ENCODE results near the gene PDCD11.
A peak's percentile ranks its signal among the peaks of the same experiment; 100 is the strongest.
"Not testable (repeated sequence)": the region's sequence is repeated elsewhere in the genome, so short reads cannot be mapped to it uniquely, and the experiment has no call there.

Gene PDCD11

GRCh38 chr10:103480521-103480920, 84.1 kb downstream of the PDCD11 start:
- DNase-seq: no peak

DNA sequence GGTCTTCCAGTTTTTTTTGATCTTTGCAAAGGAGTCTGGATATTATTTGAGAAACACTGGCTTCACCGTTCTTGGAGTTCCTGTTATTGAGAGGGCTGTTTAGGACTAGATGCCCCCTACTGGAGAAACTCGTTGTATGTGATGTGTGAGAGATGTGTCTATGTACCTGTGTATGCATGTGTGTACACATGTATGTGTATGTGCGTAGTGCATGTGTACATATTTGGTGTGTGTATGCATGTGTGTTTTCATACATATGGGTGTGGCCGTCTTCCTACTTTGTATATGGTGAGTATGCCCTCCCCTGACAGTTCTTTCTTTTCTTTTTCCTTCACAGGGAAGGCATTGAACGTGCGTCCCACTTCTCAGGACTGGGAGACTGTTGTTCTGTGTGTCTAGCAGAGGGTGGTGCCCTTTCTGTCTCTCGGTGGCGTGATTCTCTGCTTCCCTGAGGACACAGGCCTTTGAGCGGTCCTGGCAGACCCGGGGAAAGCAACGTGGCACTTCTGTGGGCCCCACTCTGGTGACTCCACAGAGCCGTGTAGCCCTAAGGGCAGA, 85.6 kb downstream of the PDCD11 start:
- peak; percentile 76 for DNase-seq

DNA sequence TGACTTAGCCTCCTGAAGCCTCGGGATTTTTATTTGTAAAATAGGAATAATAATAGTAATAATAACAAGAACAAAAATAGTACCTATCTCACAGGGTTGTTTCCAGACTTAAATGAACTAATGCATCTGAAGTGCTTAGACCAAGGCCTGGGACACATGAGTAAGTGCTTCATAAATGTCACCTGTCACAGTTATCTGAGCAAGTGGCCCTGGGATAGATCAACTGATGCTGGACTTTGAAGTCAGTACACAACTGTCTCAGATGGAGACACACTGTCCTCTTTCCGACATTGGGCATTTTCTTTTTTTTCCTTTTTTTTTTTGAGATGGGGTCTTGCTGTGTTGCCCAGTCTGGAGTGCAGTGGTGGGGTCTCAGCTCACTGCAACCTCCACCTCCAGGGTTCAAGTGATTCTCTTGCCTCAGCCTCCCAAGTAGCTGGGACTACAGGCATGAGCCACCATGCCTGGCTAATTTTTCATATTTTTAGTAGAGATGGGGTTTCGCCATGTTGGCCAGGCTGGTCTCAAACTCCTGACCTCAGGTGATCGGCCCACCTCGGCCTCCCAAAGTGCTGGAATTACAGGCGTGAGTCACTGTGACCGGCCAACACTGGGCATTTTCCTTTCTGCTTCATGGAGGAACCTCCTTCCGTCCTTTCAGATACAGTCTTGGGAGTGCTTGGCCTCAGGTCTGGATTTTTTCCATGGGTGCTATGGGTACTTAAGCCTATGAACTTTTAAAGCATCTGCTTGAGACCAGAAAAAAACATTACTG, 90.4 kb downstream of the PDCD11 start:
- DNase-seq: not testable (repeated sequence)

DNA sequence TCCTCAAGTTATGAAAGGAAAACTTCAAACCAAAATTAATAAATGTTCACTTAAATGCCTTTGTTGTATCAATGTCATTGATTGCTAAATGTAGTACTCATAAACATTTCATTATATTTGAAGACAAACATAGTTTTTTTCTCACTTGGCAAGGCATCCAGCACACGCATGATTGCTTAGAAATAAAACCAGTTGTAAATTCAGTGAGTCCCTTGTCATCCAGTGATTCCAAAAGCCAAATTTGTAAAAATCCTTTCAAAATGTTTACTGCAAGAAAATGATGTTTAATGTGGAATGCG, 90.9 kb downstream of the PDCD11 start:
- DNase-seq: no peak

DNA sequence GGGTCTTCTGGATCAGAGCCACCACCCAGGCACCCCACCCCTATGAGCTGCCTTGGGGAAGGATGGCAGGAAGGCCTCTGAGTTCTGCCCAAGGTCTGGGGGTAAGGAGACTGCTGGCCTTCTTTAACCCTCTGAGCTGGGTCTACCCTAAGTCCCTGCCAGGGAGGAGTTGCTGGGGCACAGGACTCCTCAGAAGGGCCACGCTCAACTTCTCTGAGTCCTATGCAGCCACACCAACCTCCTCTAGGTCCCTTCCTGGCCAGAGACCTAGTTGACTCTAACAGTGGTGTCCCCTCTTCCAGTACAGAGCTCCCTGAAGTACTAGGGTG, 94.5 kb downstream of the PDCD11 start:
- no peak for DNase-seq

DNA sequence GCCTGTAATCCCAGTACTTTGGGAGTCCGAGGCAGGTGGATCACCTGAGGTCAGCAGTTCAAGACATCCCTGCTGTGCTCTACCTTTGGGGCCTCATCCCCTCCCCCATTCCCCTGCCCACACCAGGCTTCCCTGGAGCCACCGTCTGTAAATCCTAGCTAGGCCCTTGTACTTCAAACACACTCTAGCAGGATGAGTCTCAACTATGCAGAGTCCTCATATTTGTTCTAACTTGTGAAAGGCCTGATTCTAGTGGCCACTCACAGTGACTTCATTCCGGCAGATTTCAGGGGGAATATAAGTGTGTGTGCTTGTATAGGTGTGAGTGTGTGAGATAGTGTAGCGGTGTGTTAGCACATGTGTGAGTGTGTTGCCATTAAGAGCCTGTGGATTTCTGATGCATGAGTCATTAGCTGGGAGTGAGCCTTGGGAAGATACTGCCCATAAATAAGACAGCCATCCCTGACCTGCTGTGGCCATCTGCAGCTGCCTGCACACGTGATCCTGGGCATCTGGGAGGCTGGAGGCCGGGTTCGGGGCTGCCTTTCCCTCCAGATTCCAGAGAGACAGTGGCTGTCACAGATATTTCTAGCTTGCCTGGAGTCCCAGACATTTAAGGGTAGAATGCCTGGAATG, 95.4 kb downstream of the PDCD11 start:
- DNase-seq: no peak

- DNase-seq: no peak
Measured at GRCh38 chr10:103492655-103493261, 96.3 kb downstream of the PDCD11 start.

- DNase-seq: no peak
Measured at GRCh38 chr10:103493362-103493915, 97.0 kb downstream of the PDCD11 start, which contains the start of gene NEURL1. Gene NEURL1 (plus strand): TSS chr10:103493705. CDS start chr10:103494388, 683 bp downstream.

DNA sequence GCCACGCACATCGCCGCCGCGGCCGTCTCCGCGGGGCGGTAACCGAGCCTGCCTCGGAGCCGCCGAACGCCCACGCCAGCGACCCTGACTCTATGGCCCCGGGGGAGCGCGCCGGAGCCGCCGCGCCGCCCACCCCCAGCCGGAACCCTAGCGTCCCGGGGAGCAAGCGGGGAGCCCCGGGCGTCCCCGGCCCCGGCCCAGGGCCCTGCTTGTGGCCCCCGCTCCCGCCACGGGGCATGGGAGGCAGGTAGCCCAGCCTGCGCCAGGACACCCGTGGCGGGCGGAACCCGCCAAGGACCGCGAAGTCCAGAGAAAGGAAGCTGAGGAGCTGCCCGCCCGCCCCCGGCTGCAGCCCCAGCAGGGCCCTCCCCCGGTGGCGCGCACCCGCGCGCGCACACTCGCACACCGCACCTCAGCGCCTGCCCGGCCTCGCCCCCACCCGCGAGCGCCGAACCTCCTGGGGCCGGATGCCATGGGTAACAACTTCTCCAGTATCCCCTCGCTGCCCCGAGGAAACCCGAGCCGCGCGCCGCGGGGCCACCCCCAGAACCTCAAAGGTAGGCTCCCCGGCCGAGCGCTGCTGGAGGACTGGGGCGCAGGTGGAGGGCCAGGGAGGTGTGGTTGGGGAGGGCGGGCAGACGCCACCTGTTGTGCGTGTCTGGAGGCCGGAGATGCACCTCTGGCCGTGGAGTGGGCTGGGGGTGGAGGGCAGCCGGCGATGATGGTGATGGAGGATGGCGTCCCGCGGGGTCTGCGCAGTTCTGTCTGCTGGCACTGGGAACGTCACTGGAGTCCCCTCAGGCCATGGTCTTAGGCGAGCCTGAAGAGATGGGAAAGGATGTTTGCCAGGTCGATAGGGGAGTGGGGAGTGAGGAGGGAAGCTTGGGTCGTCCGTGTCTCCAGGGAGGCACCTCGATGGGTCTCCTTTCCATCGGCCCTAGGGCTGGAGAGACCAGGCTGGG, 97.8 kb downstream of the PDCD11 start:
- no peak for DNase-seq

DNA sequence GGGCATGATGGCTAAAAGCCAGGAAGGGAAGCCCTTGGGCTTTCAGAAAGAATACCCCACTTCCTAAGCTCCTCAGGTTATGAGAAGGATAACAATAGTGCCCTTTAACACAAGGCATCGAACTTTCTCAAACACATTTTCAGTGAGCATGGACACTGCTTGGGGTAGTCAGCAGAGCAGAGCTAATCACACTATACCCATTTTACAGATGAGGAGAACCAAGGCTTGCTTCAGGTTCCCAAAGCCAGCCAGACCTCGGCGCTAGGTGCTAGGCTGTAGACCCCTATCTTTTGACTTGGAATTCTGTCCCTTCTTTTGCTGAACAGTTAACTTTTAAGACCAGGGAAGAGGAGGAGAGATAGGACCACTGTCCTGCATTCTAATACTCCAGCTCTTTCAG, 98.9 kb downstream of the PDCD11 start:
- no peak for DNase-seq
